ENCODE results near the gene DOCK9.

GRCh38 chr13:98998831-98999638 is 21.2 kb upstream of the DOCK9 start:
- TF ChIP-seq CTCF (IDR thresholded peaks at IDR 0.05) (no peak), POLR2A (IDR thresholded peaks at IDR 0.05) (no peak), POLR2AphosphoS5 (IDR thresholded peaks at IDR 0.05) (no peak)

Data from upper lobe of left lung (tissue), 4 donors.